Gastroesophageal sphincter (tissue), 4 donors: Measurements from ENCODE around the gene OR6S1. TPM values are rescaled to one million over a fixed set of nuclear protein-coding genes. Genes with fewer than 3 reads are reported as not detected.
"Not testable (repeated sequence)": the region's sequence is repeated elsewhere in the genome, so short reads cannot be mapped to it uniquely, and the experiment has no call there.

Experiments
- ATAC-seq: fragments of 150-250 bp; one replicate; pipeline ENCODE4 v1.9.1; 2016; ENCODE audit warnings: mild to moderate bottlenecking, moderate library complexity
- H3K27ac ChIP-seq, 4 donors: fragments of 200-600 bp; sonication (generic) in 3 of 4; 1 replicate in 3 of 4; 2 replicates in 1 of 4; pipeline ENCODE4 v1.5.1; 2016 to 2019
- H3K27me3 ChIP-seq: fragments of 200-600 bp; sonication (generic); one replicate; pipeline ENCODE4 v1.5.1; 2019
- H3K36me3 ChIP-seq, 2 donors: fragments of 200-600 bp; sonication (generic); one replicate each; pipeline ENCODE4 v1.5.1; 2019; ENCODE audit warnings: control low read depth in 1 of 2
- H3K4me1 ChIP-seq, 3 donors: fragments of 200-600 bp; sonication (generic); 1 replicate in 2 of 3; 2 replicates in 1 of 3; pipeline ENCODE4 v1.5.1; 2016 to 2019; ENCODE audit warnings: control low read depth in 2 of 3
- H3K4me3 ChIP-seq, 2 donors: fragments of 200-600 bp; sonication (generic); one replicate each; pipeline ENCODE4 v1.5.1; 2019; ENCODE audit warnings: mild to moderate bottlenecking in 1 of 2, moderate library complexity in 1 of 2
- H3K9me3 ChIP-seq, 3 donors: fragments of 200-600 bp; sonication (generic); one replicate each; pipeline ENCODE4 v1.5.1; 2017 to 2019; ENCODE audit warnings: control low read depth in 2 of 3
- CTCF ChIP-seq, 4 experiments: fragments of 200-600 bp in 2 of 4; fragments of 450-650 bp in 2 of 4; sonication (generic) in 1 of 4; IDR thresholded peaks; one replicate each; pipeline ENCODE4 v1.5.1; 2017 to 2019; ENCODE audit warnings: antibody characterized with exemption in 4 of 4, mild to moderate bottlenecking in 2 of 4, moderate library complexity in 2 of 4
- EP300 ChIP-seq: sonication (generic); formaldehyde crosslinking; IDR thresholded peaks from one replicate; pipeline ENCODE4 v1.6.1; 2017; ENCODE audit warnings: antibody characterized with exemption, mild to moderate bottlenecking
- POLR2A ChIP-seq, 2 donors: fragments of 450-650 bp; IDR thresholded peaks; one replicate each; pipeline ENCODE4 v1.6.1; 2017; ENCODE audit warnings: antibody characterized with exemption in 2 of 2, mild to moderate bottlenecking in 2 of 2, moderate library complexity in 1 of 2
- POLR2AphosphoS5 ChIP-seq: sonication (generic); formaldehyde crosslinking; IDR thresholded peaks from one replicate; pipeline ENCODE4 v1.6.1; 2017; ENCODE audit warnings: antibody characterized with exemption
- whole genome bisulfite sequencing, 2 donors: methylation state at CpG; one replicate each; pipeline ENCODE4 v1.1.5; 2018; ENCODE audit warnings: low coverage in 1 of 2; 5-methylcytosine and 5-hydroxymethylcytosine counted together
- total RNA-seq, 4 donors: library from RNA; depleted of rRNA; stranded (reverse); fragments of >200 nt; gene quantifications; one replicate each; pipeline ENCODE4 v1.1.0, GENCODE V29; 2016

Gene OR6S1
- total RNA-seq, 4 donors from 2014 or later = not detected

DNA sequence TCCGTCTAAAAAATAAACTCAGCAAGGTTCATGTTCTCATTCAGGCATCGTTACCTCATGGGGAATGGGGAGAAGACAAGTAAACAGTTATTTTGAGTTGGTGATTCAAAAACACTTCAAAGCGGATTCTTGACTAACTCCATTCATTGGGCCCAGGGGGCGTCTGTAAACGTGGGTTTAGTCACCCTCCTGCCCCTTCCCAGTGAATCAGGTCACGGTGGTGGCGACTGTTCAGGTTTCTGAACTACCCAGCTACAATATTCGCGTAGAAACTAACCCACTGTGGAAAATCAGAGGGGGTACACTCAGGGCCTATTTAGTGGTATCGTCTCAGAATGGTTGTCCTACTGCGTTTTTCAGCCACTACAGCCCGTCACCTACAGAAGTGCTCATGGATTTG, 15.2 kb downstream of the OR6S1 start:
- H3K36me3 ChIP-seq = no peaks in the 10 kb centered on the region
- H3K4me1 ChIP-seq = peaks cover 0 to 52% (median 3%) of the 10 kb centered on the region in 3 donors
- TF ChIP-seq CTCF (IDR thresholded peaks at IDR 0.05) (no peak), EP300 (no peak), POLR2AphosphoS5 (no peak)
- no peak overlapping the region for H3K27ac ChIP-seq
- WGBS, 2 donors = 17 to 30% methylated on average over 11 to 12 of the region's 12 CpGs
- peaks cover 0 to 10% (median 0%) of the 10 kb centered on the region in 3 donors for H3K9me3 ChIP-seq
- no peak for ATAC-seq
- peaks cover 31% of the 10 kb centered on the region for H3K27me3 ChIP-seq
- H3K4me3 ChIP-seq = peak overlapping the region in 1 of 2 donors; percentile 42

DNA sequence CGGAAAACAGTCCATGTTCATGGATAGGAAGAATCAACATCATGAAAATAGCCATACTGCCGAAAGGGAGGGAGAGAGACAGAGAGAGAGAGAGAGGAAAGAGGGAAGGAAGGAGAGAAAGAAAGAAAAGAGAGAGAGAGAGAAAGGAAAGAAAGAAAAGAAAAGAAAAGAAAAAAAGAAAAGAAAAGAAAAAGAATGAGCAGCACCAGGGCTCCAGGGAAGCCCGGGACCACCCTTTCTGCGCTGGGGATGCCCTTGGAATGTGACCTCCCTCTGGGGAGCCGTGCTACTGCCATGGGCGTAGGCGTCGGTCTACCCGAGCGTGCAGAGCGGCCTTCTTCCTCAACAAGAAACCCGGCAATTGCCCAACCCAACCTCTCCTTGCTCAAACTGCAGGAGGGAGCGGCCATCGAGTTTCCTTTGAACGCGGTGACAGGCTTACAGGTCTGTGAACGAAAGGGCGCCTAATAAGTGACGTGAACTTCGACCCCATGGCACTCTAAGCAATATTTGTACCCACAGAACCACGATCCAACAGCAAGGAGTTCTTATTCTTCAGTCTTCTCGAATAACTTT, 16.9 kb downstream of the OR6S1 start:
- WGBS, 2 donors = 12 to 14% methylated on average over 10 to 13 of the region's 22 CpGs
- H3K4me3 ChIP-seq = peak overlapping the region; percentile 29 to 42
- H3K4me1 ChIP-seq = peaks cover 0 to 40% (median 0%) of the 10 kb centered on the region in 3 donors
- TF ChIP-seq POLR2AphosphoS5 = no peak
- peaks cover 0 to 10% (median 0%) of the 10 kb centered on the region in 3 donors for H3K9me3 ChIP-seq
- H3K27ac ChIP-seq = peak overlapping the region in 2 of 4 donors; percentile 6 to 9
- no peaks in the 10 kb centered on the region for H3K36me3 ChIP-seq
- H3K27me3 ChIP-seq = peaks cover 28% of the 10 kb centered on the region
- ATAC-seq = peak; percentile 61

DNA sequence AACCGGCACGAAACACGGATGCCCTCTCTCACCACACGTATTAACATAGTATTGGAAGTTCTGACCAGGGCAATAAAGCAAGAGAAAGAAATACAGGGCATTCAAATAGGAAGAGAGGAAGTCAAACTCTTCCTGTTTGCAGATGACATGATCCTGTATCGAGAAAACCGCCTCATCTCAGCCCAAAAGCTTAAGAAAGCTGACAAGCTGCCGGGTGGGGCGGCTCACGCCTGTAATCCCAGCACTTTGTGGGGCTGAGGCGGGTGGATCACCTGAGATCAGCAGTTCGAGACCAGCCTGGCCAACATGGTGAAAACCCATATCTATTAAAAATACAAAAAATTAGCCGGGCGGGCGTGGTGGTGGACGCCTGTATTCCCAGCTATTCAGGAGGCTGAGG, 17.7 kb downstream of the OR6S1 start:
- no peak for ATAC-seq
- TF ChIP-seq EP300 (no peak), CTCF (IDR thresholded peaks at IDR 0.05) (no peak), POLR2A (IDR thresholded peaks at IDR 0.05) (no peak), POLR2AphosphoS5 (no peak)
- Histone ChIP-seq H3K9me3 (peaks cover 0 to 10% (median 0%) of the 10 kb centered on the region in 3 donors), H3K4me1 (peaks cover 0 to 40% (median 0%) of the 10 kb centered on the region in 3 donors), H3K36me3 (no peaks in the 10 kb centered on the region), H3K27ac (no peak overlapping the region), H3K27me3 (peaks cover 24% of the 10 kb centered on the region), H3K4me3 (no peak overlapping the region)
- 37 to 38% methylated on average over 8 to 14 of the region's 15 CpGs for WGBS, 2 donors

GRCh38 chr14:20622816-20623291, 18.6 kb downstream of the OR6S1 start:
- peak overlapping the region in 1 of 2 donors; percentile 19 for H3K4me3 ChIP-seq
- no peak overlapping the region for H3K27ac ChIP-seq
- WGBS, 2 donors = 5 to 19% methylated on average over 4 of the region's 29 CpGs
- ATAC-seq = no peak
- peaks cover 0 to 10% (median 0%) of the 10 kb centered on the region in 3 donors for H3K9me3 ChIP-seq
- H3K4me1 ChIP-seq = peaks cover 0 to 37% (median 0%) of the 10 kb centered on the region in 3 donors
- peaks cover 15% of the 10 kb centered on the region for H3K27me3 ChIP-seq
- TF ChIP-seq CTCF (IDR thresholded peaks at IDR 0.05) = no peak
- TF ChIP-seq EP300 = no peak
- no peak for TF ChIP-seq POLR2A (IDR thresholded peaks at IDR 0.05)
- TF ChIP-seq POLR2AphosphoS5 = no peak
- H3K36me3 ChIP-seq = no peaks in the 10 kb centered on the region

DNA sequence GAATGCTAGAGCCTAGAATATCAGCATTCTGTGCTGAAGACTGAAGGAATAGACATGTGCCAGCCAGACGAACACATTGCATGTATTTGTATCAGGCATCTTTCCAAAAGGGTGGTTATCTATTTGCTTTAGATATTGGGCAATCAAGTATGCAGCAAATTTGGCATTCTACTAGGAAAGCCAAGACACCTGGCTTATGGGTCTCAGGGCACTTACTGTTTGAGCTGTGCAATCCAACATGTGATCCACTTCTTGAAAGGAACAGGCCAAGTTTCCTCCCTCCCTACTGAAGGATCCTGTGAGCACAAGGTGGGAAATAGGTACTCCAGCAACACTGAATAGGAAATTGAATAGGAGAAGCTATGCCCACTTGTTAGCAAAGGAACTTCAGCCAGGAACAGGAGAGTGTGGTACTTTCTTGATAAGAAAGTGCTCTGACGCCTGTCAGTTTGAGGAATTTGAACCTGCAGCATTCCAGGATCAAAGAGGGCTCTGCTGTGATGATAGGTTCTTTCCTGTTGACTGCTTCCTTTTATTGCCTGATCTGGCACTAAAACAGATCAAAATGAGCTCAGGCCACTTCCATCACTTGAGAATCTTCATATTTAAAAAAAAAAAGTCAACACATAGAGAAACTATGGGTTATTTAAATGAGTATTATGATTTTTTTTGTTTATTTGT, 20.6 kb downstream of the OR6S1 start:
- no peak overlapping the region for H3K27ac ChIP-seq
- TF ChIP-seq CTCF (IDR thresholded peaks at IDR 0.05) (no peak), POLR2A (IDR thresholded peaks at IDR 0.05) (no peak), EP300 (no peak), POLR2AphosphoS5 (no peak)
- H3K4me1 ChIP-seq = peaks cover 0 to 25% (median 0%) of the 10 kb centered on the region in 3 donors
- no peaks in the 10 kb centered on the region for H3K36me3 ChIP-seq
- WGBS, 2 donors = 60 to 100% methylated on average over 1 to 2 of the region's 2 CpGs
- H3K27me3 ChIP-seq = peaks cover 15% of the 10 kb centered on the region
- no peak for ATAC-seq
- peaks cover 0 to 10% (median 0%) of the 10 kb centered on the region in 3 donors for H3K9me3 ChIP-seq
- H3K4me3 ChIP-seq = no peak overlapping the region

DNA sequence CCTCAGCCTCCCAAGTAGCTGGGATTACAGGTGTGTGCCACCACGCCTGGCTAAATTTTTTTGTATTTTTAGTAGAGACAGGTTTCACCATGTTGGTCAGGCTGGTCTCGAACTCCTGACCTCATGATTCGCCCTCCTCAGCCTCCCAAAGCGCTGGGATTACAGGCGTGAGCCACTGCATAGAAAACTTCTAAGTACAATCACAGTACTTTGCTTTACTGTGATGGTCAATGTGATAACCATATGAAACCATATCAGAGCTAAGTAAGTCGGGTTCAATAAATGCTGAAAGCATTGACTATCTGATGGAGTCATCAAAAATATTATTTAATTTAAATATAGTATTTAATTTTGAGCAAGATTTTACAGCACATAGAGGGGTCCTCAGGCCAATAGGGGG, 21.8 kb downstream of the OR6S1 start:
- not testable (repeated sequence) for H3K27ac ChIP-seq, H3K9me3 ChIP-seq, H3K36me3 ChIP-seq, H3K4me3 ChIP-seq, ATAC-seq
- WGBS, 2 donors = 83 to 85% methylated on average over 4 to 6 of the region's 6 CpGs
- peaks cover 15% of the 10 kb centered on the region for H3K27me3 ChIP-seq
- H3K4me1 ChIP-seq = peaks cover 0 to 19% (median 3%) of the 10 kb centered on the region in 3 donors
